SU-DHL-6 (cell line): ENCODE results near the gene ANXA2R.

Experiments used
- CTCF ChIP-seq: fragments of 200-600 bp; sonication (generic); IDR thresholded peaks from one replicate; pipeline ENCODE4 v1.5.1; 2017; ENCODE audit warnings: antibody characterized with exemption, mild to moderate bottlenecking, low read length, moderate library complexity; ENCODE audit not compliant: insufficient read depth, poor library complexity, severe bottlenecking
- EZH2phosphoT487 ChIP-seq: fragments of 200-600 bp; sonication (generic), shearing (Covaris generic); conservative IDR thresholded peaks from 2 replicates; pipeline ENCODE4 v1.6.1; 2018; ENCODE audit warnings: mild to moderate bottlenecking, antibody characterized with exemption, low read length, moderate library complexity, mixed read lengths

GRCh38 chr5:43075319-43076293, 35.5 kb upstream of the ANXA2R start:
- TF ChIP-seq CTCF (no peak), EZH2phosphoT487 (no peak)
